GM12878 (cell line): Measurements from ENCODE around the gene MACROD2. TPM values are rescaled to one million over a fixed set of nuclear protein-coding genes. Genes with fewer than 3 reads are reported as not detected.

ENCODE experiments used
- ATAC-seq: fragments of 200-7000 bp; cut with Tn5 transposase; 3 replicates; pipeline ENCODE4 v1.9.1; 2020; ENCODE audit warnings: mild to moderate bottlenecking, moderate library complexity
- BruUV-seq: library from RNA; stranded (reverse); fragments of 400-500 nt; replicated peaks from 2 replicates; lab custom pipeline; 2021; lab: Mats Ljungman, UMichigan
- CTCF ChIA-PET: fragments of 300-600 bp; sonication (Branson Sonifier 250); formaldehyde crosslinking; extraction: SDS; loops from one replicate; lab custom pipeline; 2021; ENCODE audit warnings: inconsistent platforms; lab: Yijun Ruan, JAX
- POLR2A ChIA-PET: fragments of 350-600 bp; formaldehyde crosslinking; extraction: SDS; loops from one replicate; lab custom pipeline; 2021; ENCODE audit warnings: inconsistent platforms; lab: Charles Lee
- RAD21 ChIA-PET: fragments of 300-600 bp; sonication (Branson Sonifier 250); formaldehyde crosslinking; loops from one replicate; lab custom pipeline; 2023; ENCODE audit warnings: antibody characterized with exemption; ENCODE audit not compliant: unreplicated experiment; lab: Charles Lee
- SMC1A ChIA-PET: fragments of 300-600 bp; sonication (Branson Sonifier 250); formaldehyde crosslinking; loops from one replicate; lab custom pipeline; 2023; ENCODE audit not compliant: unreplicated experiment, uncharacterized antibody; lab: Charles Lee
- DNase-seq: peaks from one replicate; pipeline ENCODE4 v3.0.0-alpha.2; 2011; ENCODE audit warnings: low read depth, low spot score
- FAIRE-seq: peaks from 3 replicates; lab custom pipeline; 2011; peaks lifted over from hg19 to GRCh38; lab: Jason Lieb, UNC
- H2AFZ ChIP-seq: 2 replicates; pipeline ENCODE4 v1.6.0; 2011; ENCODE audit warnings: low read depth, low read length, control low read depth; ENCODE audit not compliant: control insufficient read depth
- H3K27ac ChIP-seq: 2 replicates; pipeline ENCODE4 v1.5.1; 2011; ENCODE audit warnings: control low read depth; ENCODE audit not compliant: control insufficient read depth, insufficient read depth
- H3K27me3 ChIP-seq, 2 experiments: replicated peaks in 1 of 2; 2 replicates each; pipeline versions ENCODE4 v1.6.0 to v1.6.1; 2011; ENCODE audit warnings: low read length in 1 of 2; ENCODE audit not compliant: control insufficient read depth in 2 of 2, insufficient read depth in 2 of 2
- H3K36me3 ChIP-seq, 2 experiments: 2 replicates each; pipeline ENCODE4 v1.5.1; 2011; ENCODE audit warnings: low read length in 1 of 2; ENCODE audit not compliant: control insufficient read depth in 2 of 2, insufficient read depth in 2 of 2
- H3K4me1 ChIP-seq: 2 replicates; pipeline ENCODE4 v1.6.1; 2011; ENCODE audit warnings: mild to moderate bottlenecking, low read length, moderate library complexity, mixed read lengths; ENCODE audit not compliant: control insufficient read depth, insufficient read depth
- H3K4me2 ChIP-seq: 2 replicates; pipeline ENCODE4 v1.6.0; 2011; ENCODE audit warnings: control low read depth; ENCODE audit not compliant: control insufficient read depth, insufficient read depth
- H3K4me3 ChIP-seq: fragments of 200-600 bp; sonication (generic); 2 replicates; pipeline ENCODE4 v1.5.1; 2016
- H3K79me2 ChIP-seq: 2 replicates; pipeline ENCODE4 v1.6.0; 2011; ENCODE audit warnings: low read length; ENCODE audit not compliant: control insufficient read depth, insufficient read depth
- H3K9ac ChIP-seq: 2 replicates; pipeline ENCODE4 v1.8.0; 2011; ENCODE audit warnings: low read length, control low read depth, mixed read lengths; ENCODE audit not compliant: control insufficient read depth, insufficient read depth
- H3K9me3 ChIP-seq: replicated peaks from 3 replicates; pipeline ENCODE4 v1.5.1; 2011; ENCODE audit warnings: mild to moderate bottlenecking, low read length; ENCODE audit not compliant: control insufficient read depth, insufficient read depth
- H4K20me1 ChIP-seq: 2 replicates; pipeline ENCODE4 v1.6.0; 2011; ENCODE audit not compliant: control insufficient read depth, insufficient read depth
- CREB1 ChIP-seq: IDR thresholded peaks from 2 replicates; pipeline ENCODE4 v1.6.1; 2012; ENCODE audit warnings: low read depth, mild to moderate bottlenecking, inconsistent platforms
- EED ChIP-seq: sonication (generic); IDR thresholded peaks from 2 replicates; pipeline ENCODE4 v1.6.1; 2016; ENCODE audit warnings: antibody characterized with exemption, low read depth
- IKZF2 ChIP-seq, 2 experiments: fragments of 450-650 bp; IDR thresholded peaks; 2 replicates each; pipeline ENCODE4 v1.6.1; 2017; ENCODE audit warnings: mild to moderate bottlenecking in 2 of 2, moderate library complexity in 2 of 2
- JUND ChIP-seq: IDR thresholded peaks from 2 replicates; pipeline ENCODE4 v1.6.1; 2012; ENCODE audit warnings: low read depth, mild to moderate bottlenecking, low read length, improper control_type of control experiment, moderate library complexity
- MTA3 ChIP-seq: IDR thresholded peaks from 2 replicates; pipeline ENCODE4 v1.6.1; 2012; ENCODE audit warnings: low read length, inconsistent platforms, borderline replicate concordance
- POLR2AphosphoS2 ChIP-seq: IDR thresholded peaks from 2 replicates; pipeline ENCODE4 v1.6.1; 2011; ENCODE audit warnings: low read depth, mild to moderate bottlenecking, low read length, improper control_type of control experiment, moderate library complexity
- POU2F2 ChIP-seq: IDR thresholded peaks from 3 replicates; pipeline ENCODE4 v1.6.1; 2011; ENCODE audit warnings: low read depth, mild to moderate bottlenecking, low read length, borderline replicate concordance
- SIN3A ChIP-seq: IDR thresholded peaks from 2 replicates; pipeline ENCODE4 v1.6.1; 2012; ENCODE audit warnings: low read depth, low read length, improper control_type of control experiment
- SIX5 ChIP-seq: IDR thresholded peaks from 2 replicates; pipeline ENCODE4 v1.6.1; 2011; ENCODE audit warnings: mild to moderate bottlenecking, low read depth, low read length, moderate library complexity; ENCODE audit not compliant: severe bottlenecking
- SMAD1 ChIP-seq: fragments of 450-650 bp; IDR thresholded peaks from 2 replicates; pipeline ENCODE4 v1.6.1; 2018; ENCODE audit warnings: mild to moderate bottlenecking, low read depth; ENCODE audit not compliant: partially characterized antibody
- SMARCA5 ChIP-seq: fragments of 450-650 bp; IDR thresholded peaks from 2 replicates; pipeline ENCODE4 v1.6.1; 2017; ENCODE audit warnings: mild to moderate bottlenecking
- SP1 ChIP-seq: IDR thresholded peaks from one replicate; pipeline ENCODE4 v1.6.1; 2011; ENCODE audit warnings: low read depth, low read length
- ZNF207 ChIP-seq: fragments of 450-650 bp; IDR thresholded peaks from 2 replicates; pipeline ENCODE4 v1.6.1; 2014; ENCODE audit warnings: antibody characterized with exemption, mild to moderate bottlenecking, borderline replicate concordance
- ZNF384 ChIP-seq: IDR thresholded peaks from 2 replicates; pipeline ENCODE4 v1.6.1; 2012; ENCODE audit warnings: low read depth, mild to moderate bottlenecking, low read length, improper control_type of control experiment, borderline replicate concordance
- in situ Hi-C: fragments of 300-500 bp; cut with MboI; formaldehyde crosslinking; loops from 9 replicates; pipeline ENCODE4 v1.14.3; 2018; ENCODE audit warnings: mixed read lengths
- intact Hi-C: fragments of 100-400 bp; cut with micrococcal nuclease; formaldehyde crosslinking; loops from one replicate; pipeline ENCODE4 v1.14.2; 2022; ENCODE audit not compliant: unreplicated experiment
- polyA plus RNA-seq, 11 experiments: library from polyadenylated mRNA; depleted of rRNA in 4 of 11; unstranded in 6 of 11; stranded (reverse) in 5 of 11; fragments of >200 nt; fragmentation: Nextera tagmentation in 4 of 11; fragmentation: Illumina TruSeq in 1 of 11; extraction: Ambion mirVana in 4 of 11; extraction: Trizol in 1 of 11; gene quantifications; 1 replicate in 1 of 11; 2 replicates in 10 of 11; pipeline versions ENCODE4 v1.2.1 to v1.2.3, GENCODE V29; 2011 to 2016; ENCODE audit warnings: inconsistent platforms in 2 of 11, missing spikeins in 2 of 11, low read depth in 1 of 11
- total RNA-seq, 4 experiments: library from RNA; depleted of rRNA in 3 of 4; stranded (reverse); fragments of >200 nt in 3 of 4; fragmentation: Illumina TruSeq in 1 of 4; extraction: Trizol in 1 of 4; gene quantifications; 2 replicates each; pipeline versions ENCODE4 v1.2.1 to v1.2.3, GENCODE V29; 2013 to 2021

MACROD2 gene
- total and polyA plus RNA-seq, 10 of the 15 experiments (the other 5 are each of a cell fraction or from before 2014, with no cell fraction given): 1.1 to 21.5 (median 2.2) TPM

DNA sequence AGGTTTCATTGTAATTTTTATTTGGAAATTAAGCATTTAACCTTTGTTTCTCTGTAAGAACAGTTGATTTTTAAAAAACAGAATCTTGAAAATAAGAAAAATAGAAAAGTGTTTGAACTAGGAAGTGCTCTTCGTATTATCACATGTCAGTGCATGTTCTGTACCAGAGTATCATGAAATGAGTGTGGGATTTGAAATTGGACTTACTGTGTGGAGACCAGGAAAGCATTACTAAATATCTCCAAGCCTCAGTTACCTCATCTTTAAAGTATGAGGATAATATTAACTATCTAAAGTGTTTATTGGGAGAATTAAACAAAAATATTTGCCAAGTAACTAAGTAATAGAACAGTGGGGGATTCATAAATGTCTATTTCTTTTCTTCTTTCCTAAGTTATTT lies 499.0 kb downstream of the MACROD2 start (continued):
- TF ChIP-seq POU2F2 (no peak), SIN3A (no peak), SMARCA5 (no peak), POLR2AphosphoS2 (no peak), ZNF207 (no peak), SIX5 (no peak)

DNA sequence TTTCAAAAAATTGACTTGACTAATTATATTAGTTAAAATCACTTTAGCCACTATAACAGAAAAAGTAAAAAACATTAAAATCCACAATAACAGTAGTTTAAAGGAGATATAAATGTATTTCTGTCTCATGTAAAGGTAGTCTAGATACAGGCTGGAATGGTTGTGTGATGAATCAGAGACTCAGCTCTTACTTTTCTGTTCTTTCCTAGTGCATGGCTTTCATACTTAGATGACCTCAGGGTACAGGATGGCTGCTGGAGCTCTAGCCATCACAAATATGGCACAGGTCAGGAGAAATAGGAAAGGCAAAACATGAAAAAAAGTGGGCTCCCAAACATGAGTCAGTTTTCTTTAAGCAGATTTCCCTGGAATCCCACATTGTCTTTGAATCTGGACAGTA lies 499.8 kb downstream of the MACROD2 start:
- POLR2A ChIA-PET: no interaction called here
- Histone ChIP-seq H3K36me3 (no peaks in the 10 kb centered on the region), H3K27ac (no peak overlapping the region), H3K79me2 (no peaks in the 10 kb centered on the region), H3K4me3 (no peak overlapping the region), H3K4me1 (no peaks in the 10 kb centered on the region), H3K4me2 (no peak overlapping the region), H4K20me1 (no peaks in the 10 kb centered on the region), H3K9me3 (no peaks in the 10 kb centered on the region), H3K27me3 (no peaks in the 10 kb centered on the region; a peak in 1 of 4 replicates), H3K9ac (no peak overlapping the region), H2AFZ (no peak overlapping the region)
- SMC1A ChIA-PET: no interaction called here
- intact Hi-C loops (no loop called here), in situ Hi-C loops (no loop called here)
- FAIRE-seq: no peak
- BruUV-seq: no TSS peak
- no peak for ATAC-seq
- RAD21 ChIA-PET: no interaction called here
- no peak for DNase-seq
- CTCF ChIA-PET: no interaction called here
- TF ChIP-seq SMAD1: no peak
- no peak for TF ChIP-seq CREB1
- TF ChIP-seq JUND: no peak
- no peak for TF ChIP-seq MTA3
- no peak for TF ChIP-seq EED
- TF ChIP-seq ZNF384: no peak
- TF ChIP-seq IKZF2 (IDR thresholded peaks at IDR 0.05): no peak
- no peak for TF ChIP-seq SP1
- TF ChIP-seq SIX5: no peak
